GM23248 (cell line): ENCODE results near the gene STUM. TPM values are rescaled to one million over a fixed set of nuclear protein-coding genes. Genes with fewer than 3 reads are reported as not detected.
A peak's percentile ranks its signal among the peaks of the same experiment; 100 is the strongest.

Source experiments
- DNase-seq: peaks from one replicate; pipeline ENCODE4 v3.0.0-alpha.2; 2015
- H2AFZ ChIP-seq: fragments of 200-600 bp; sonication (generic); 2 replicates; pipeline ENCODE4 v1.6.1; 2016; ENCODE audit warnings: antibody characterized with exemption
- H3F3A ChIP-seq: fragments of 200-600 bp; sonication (generic); 2 replicates; pipeline ENCODE4 v1.6.1; 2016; ENCODE audit warnings: mild to moderate bottlenecking, antibody characterized with exemption, mixed run types; ENCODE audit not compliant: insufficient read depth
- H3K27ac ChIP-seq: fragments of 200-600 bp; sonication (generic); 2 replicates; pipeline ENCODE4 v1.5.1; 2016; ENCODE audit warnings: mild to moderate bottlenecking
- H3K27me3 ChIP-seq: fragments of 200-600 bp; sonication (generic); replicated peaks from 2 replicates; pipeline ENCODE4 v1.6.1; 2016; ENCODE audit warnings: mild to moderate bottlenecking; ENCODE audit not compliant: insufficient read depth
- H3K36me3 ChIP-seq: fragments of 200-600 bp; sonication (generic); 2 replicates; pipeline ENCODE4 v1.6.1; 2016; ENCODE audit warnings: low read depth, mild to moderate bottlenecking
- H3K4me1 ChIP-seq: fragments of 200-600 bp; sonication (generic); 2 replicates; pipeline ENCODE4 v1.6.1; 2016; ENCODE audit warnings: mild to moderate bottlenecking; ENCODE audit not compliant: insufficient read depth
- H3K4me2 ChIP-seq: fragments of 200-600 bp; sonication (generic); one replicate; pipeline ENCODE4 v1.6.1; 2016; ENCODE audit warnings: mild to moderate bottlenecking; ENCODE audit not compliant: unreplicated experiment
- H3K4me3 ChIP-seq: fragments of 200-600 bp; sonication (generic); 2 replicates; pipeline ENCODE4 v1.5.1; 2016; ENCODE audit warnings: mild to moderate bottlenecking
- H3K79me2 ChIP-seq: fragments of 200-600 bp; sonication (generic); 2 replicates; pipeline ENCODE4 v1.6.1; 2016; ENCODE audit warnings: mild to moderate bottlenecking; ENCODE audit not compliant: insufficient read depth
- H3K9ac ChIP-seq: fragments of 200-600 bp; sonication (generic); 2 replicates; pipeline ENCODE4 v1.6.1; 2016; ENCODE audit warnings: mild to moderate bottlenecking
- H3K9me2 ChIP-seq: fragments of 200-600 bp; sonication (generic); 2 replicates; pipeline ENCODE4 v1.6.1; 2016; ENCODE audit warnings: mixed run types, mild to moderate bottlenecking, moderate library complexity; ENCODE audit not compliant: insufficient read depth
- H3K9me3 ChIP-seq: fragments of 200-600 bp; sonication (generic); one replicate; pipeline ENCODE4 v1.6.1; 2017; ENCODE audit warnings: low read depth
- H4K20me1 ChIP-seq: fragments of 200-600 bp; sonication (generic); 2 replicates; pipeline ENCODE4 v1.6.0; 2016; ENCODE audit not compliant: insufficient read depth
- EZH2 ChIP-seq: fragments of 200-600 bp; sonication (generic); IDR thresholded peaks from 2 replicates; pipeline ENCODE4 v1.6.1; 2018; ENCODE audit warnings: antibody characterized with exemption, mild to moderate bottlenecking; ENCODE audit not compliant: insufficient read depth, poor library complexity, severe bottlenecking
- EZH2phosphoT487 ChIP-seq: fragments of 200-600 bp; sonication (generic); IDR thresholded peaks from 2 replicates; pipeline ENCODE4 v1.6.1; 2018; ENCODE audit warnings: antibody characterized with exemption, moderate library complexity, mild to moderate bottlenecking, low read depth; ENCODE audit not compliant: insufficient read depth
- WGBS, 2 experiments: methylation state at CpG; one replicate each; pipeline ENCODE4 v1.1.6; 2015 to 2017; ENCODE audit warnings: low lambda C conversion rate in 2 of 2, low coverage in 1 of 2; ENCODE audit errors: missing lambda C conversion rate in 2 of 2; 5-methylcytosine and 5-hydroxymethylcytosine counted together
- in situ Hi-C: fragments of 300-500 bp; cut with MboI; formaldehyde crosslinking; loops from 2 replicates; pipeline ENCODE4 v1.15.0; 2020
- polyA plus RNA-seq: library from polyadenylated mRNA; unstranded; fragments of >200 nt; fragmentation: Nextera tagmentation; extraction: Ambion mirVana; gene quantifications from 2 replicates; pipeline ENCODE4 v1.2.1, GENCODE V29; 2016
- total RNA-seq: library from RNA; depleted of rRNA; stranded (reverse); fragments of >200 nt; shearing (Covaris generic); gene quantifications from 2 replicates; pipeline ENCODE4 v1.2.3, GENCODE V29; 2014

STUM gene
- total and polyA plus RNA-seq, 2 experiments from 2014 or later, result under 0.01 TPM; not detected in 1

GRCh38 chr1:226602186-226603021, 53.8 kb downstream of the STUM start:
- DNase-seq, result peak; percentile 93
- H2AFZ ChIP-seq, result peak overlapping the region; percentile 29
- H3K9me2 ChIP-seq, result no peaks in the 10 kb centered on the region
- peak overlapping the region; percentile 74 for H3K9ac ChIP-seq
- no peaks in the 10 kb centered on the region for H3K9me3 ChIP-seq
- peaks cover 9% of the 10 kb centered on the region for H3F3A ChIP-seq
- TF ChIP-seq EZH2 (no peak), EZH2phosphoT487 (no peak)
- in situ Hi-C loops, result no loop called here
- peak overlapping the region; percentile 82 for H3K27ac ChIP-seq
- H3K4me1 ChIP-seq, result peaks cover 21% of the 10 kb centered on the region
- no peaks in the 10 kb centered on the region for H3K79me2 ChIP-seq
- peak overlapping the region; percentile 81 for H3K4me2 ChIP-seq
- WGBS, 2 experiments, result 35 to 37% methylated on average over 23 to 24 of the region's 24 CpGs
- no peaks in the 10 kb centered on the region for H3K36me3 ChIP-seq
- no peaks in the 10 kb centered on the region for H4K20me1 ChIP-seq
- peaks cover 7% of the 10 kb centered on the region; the same call in 1 of the 2 replicates for H3K27me3 ChIP-seq
- H3K4me3 ChIP-seq, result peak overlapping the region; percentile 63

GRCh38 chr1:226603022-226603857, 54.7 kb downstream of the STUM start:
- H3K27me3 ChIP-seq, result peaks cover 5% of the 10 kb centered on the region; the same call in 1 of the 2 replicates
- peak overlapping the region; percentile 81 for H3K4me2 ChIP-seq
- H3K9me2 ChIP-seq, result no peaks in the 10 kb centered on the region
- H3K4me3 ChIP-seq, result peak overlapping the region; percentile 63
- WGBS, 2 experiments, result 18 to 26% methylated on average over 8 of the region's 8 CpGs
- in situ Hi-C loops, result no loop called here
- peak overlapping the region; percentile 74 for H3K9ac ChIP-seq
- peaks cover 21% of the 10 kb centered on the region for H3K4me1 ChIP-seq
- peaks cover 9% of the 10 kb centered on the region for H3F3A ChIP-seq
- H3K9me3 ChIP-seq, result no peaks in the 10 kb centered on the region
- peak overlapping the region; percentile 82 for H3K27ac ChIP-seq
- peak; percentile 92 for DNase-seq
- H3K79me2 ChIP-seq, result no peaks in the 10 kb centered on the region
- H2AFZ ChIP-seq, result peak overlapping the region; percentile 29
- no peaks in the 10 kb centered on the region for H4K20me1 ChIP-seq
- TF ChIP-seq EZH2 (no peak), EZH2phosphoT487 (no peak)
- H3K36me3 ChIP-seq, result no peaks in the 10 kb centered on the region

GRCh38 chr1:226603858-226604559, 55.4 kb downstream of the STUM start:
- 0 out of 2 replicates have a peak overlapping the region, but pooled peaks have one; percentile 29 for H2AFZ ChIP-seq
- H3K27me3 ChIP-seq, result no peaks in the 10 kb centered on the region
- H3K9me2 ChIP-seq, result no peaks in the 10 kb centered on the region
- H3F3A ChIP-seq, result peaks cover 9% of the 10 kb centered on the region
- TF ChIP-seq EZH2phosphoT487, result no peak
- no peak for TF ChIP-seq EZH2
- H3K4me1 ChIP-seq, result peaks cover 21% of the 10 kb centered on the region
- H3K9ac ChIP-seq, result peak overlapping the region; percentile 74
- no peaks in the 10 kb centered on the region for H3K36me3 ChIP-seq
- H3K27ac ChIP-seq, result no peak overlapping the region
- no peaks in the 10 kb centered on the region for H4K20me1 ChIP-seq
- no peaks in the 10 kb centered on the region for H3K9me3 ChIP-seq
- peak overlapping the region; percentile 81 for H3K4me2 ChIP-seq
- H3K79me2 ChIP-seq, result no peaks in the 10 kb centered on the region
- in situ Hi-C loops, result no loop called here
- H3K4me3 ChIP-seq, result 0 out of 2 replicates have a peak overlapping the region, but pooled peaks have one; percentile 63
- no peak for DNase-seq
- WGBS, 2 experiments, result 56 to 60% methylated on average over 17 to 19 of the region's 19 CpGs
